GM21526 (cell line): ENCODE results near the gene PIGW.

ENCODE experiments used
- ATAC-seq: cut with Tn5 transposase; IDR thresholded peaks from one replicate; pipeline ENCODE4 v1.9.1; 2021; ENCODE audit warnings: moderate library complexity; ENCODE audit not compliant: unreplicated experiment, low FRiP score

The PIGW gene

DNA sequence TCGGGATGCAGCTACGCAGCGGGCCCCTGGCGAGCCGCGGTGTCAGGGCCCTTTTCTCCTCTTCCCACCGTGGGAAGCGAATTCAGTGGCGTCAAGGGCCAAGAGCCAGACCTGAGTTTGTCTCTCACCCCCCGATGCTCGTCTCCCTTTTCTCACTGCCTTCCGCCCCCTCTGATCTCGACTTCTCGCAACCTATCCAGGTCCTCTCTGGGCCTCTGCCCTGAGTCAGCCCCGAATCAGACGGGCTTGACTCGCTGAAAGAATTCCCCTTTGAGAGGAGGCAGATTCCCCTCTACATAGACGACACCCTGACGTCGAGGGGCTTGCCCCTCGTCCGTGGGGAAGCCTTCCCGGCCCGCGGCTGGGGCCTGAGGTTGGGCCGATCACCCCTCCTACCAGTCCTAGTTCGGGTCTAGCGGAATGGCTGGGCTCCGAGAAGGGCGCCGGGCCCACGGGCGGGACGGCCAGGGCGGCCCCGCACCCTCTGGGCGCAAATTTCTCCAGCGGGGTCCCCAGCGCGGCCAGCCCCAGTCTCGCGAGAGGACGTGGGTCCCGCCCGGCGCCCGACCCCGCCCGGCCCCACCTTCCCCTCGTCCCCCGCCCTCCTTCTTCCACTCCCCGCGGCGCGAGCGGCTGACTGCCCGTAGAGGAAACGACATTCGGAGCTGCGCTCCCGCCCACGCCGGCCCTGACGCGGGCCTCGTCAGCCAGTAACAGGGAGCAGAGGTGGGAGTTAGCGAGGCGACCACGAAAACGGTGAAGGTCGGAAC lies 9.7 kb downstream of the PIGW start, which contains the start of gene GGNBP2:
TSS of gene GGNBP2 (plus strand) at position 613 of the 770 bp plus-strand sequence. CDS start 806 bp downstream, outside the sequence.
- ATAC-seq = peak; percentile 47

GRCh38 chr17:36545077-36545464 lies 10.3 kb downstream of the PIGW start:
- no peak for ATAC-seq

DNA sequence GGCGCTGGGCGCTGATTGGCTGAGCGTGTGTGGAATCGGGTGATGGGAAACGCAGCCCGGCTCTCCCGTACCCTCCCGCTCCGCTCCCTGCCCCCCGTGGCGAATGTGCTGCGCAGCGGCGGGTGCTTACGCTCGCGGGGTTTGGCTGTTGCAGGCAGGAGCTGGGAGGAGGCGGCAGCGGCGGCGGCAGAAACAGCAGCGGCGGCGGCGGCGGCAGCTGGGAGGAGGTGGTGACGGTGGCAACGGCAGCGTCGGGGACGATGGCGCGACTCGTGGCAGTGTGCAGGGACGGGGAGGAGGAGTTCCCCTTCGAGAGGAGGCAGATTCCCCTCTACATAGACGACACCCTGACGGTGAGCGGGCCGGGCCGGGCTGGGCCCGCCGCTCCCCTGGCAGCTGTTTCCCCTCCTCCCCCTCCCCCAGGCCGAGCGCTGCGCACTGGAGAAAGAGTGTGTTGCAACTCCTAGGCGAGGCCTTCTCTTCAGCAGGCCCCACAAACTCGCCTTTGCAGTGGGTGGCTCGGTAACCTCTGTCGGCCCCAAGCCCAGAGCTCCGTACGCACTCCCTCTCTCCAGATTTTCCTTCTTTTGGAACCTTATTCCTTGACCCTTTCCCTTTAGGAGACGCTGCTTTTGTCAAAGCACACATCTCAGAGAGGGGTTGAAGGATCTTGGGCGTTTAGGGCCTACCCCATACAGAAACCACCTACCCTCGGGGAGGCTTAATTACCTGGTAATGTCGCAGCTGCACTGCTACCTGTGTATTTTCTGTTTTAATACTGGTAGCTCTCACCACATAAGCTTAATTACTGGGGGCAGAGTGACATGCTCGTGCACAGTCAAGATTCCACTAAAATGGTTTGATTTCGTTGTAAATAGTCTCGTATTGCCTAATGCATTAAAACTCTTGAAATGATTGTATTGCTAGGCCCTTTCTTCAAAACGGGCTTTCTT lies 11.0 kb downstream of the PIGW start:
- peak; percentile 55 for ATAC-seq

- no peak for ATAC-seq
These were observed 11.8 kb downstream of the PIGW start for GRCh38 chr17:36546418-36547093.

DNA sequence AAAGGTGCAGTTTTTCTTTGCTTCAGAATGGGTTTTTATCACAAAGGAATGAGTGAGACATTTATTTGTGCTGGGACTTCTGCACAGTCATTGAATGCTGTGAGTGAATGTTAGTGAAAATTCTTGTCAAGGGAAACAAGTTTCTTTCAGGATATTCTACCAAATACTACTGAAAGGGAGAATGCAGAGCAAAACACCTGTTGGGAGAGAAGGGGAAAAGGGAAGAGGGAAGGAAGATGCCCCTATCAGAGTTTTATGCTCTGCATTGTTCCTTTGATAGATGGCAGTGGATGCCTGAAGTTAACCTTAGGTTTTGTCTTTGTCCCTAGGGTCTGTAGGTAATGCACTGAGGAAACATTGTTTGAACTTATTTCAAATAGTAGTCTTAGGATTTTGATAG lies 13.0 kb downstream of the PIGW start:
- no peak for ATAC-seq

DNA sequence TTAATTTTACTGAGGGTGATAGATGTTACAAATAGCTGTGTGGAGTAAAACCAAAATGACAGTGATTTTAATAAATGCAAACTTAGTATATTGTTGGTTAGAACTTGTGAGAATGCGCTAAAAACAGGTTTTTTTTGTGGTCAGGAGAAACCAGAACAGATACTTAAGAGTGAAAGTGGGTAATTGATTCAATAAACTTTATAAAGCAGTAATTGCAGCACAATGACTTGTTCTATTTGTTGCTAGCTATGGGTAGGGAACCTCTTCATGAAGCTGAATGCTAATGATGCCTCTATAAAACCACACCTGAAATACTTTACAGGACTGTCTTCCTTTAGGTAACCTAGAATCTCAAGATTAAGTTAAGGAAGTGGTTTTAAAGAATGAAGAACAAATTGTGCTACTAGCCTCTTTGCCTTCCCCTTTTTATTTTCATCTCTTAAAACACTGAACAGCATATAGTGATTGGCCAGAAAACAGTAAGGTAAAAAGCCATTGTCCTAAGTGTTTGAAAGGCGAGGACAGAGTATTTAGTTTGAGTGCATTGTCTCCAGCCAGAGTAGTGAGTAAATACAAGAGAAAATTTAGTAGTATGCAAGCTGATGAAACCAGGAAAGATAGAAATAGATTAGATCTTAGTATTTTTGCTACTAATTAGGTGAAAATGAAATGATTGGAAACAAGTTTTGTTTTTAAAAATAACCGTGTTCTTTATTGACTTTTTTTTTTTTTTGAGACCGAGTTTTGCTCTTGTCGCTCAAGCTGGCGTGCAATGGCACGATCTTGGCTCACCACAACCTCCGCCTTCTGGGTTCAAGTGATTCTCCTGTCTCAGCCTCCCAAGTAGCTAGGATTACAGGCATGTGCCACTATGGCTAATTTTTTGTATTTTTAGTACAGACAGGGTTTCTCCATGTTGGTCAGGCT lies 16.0 kb downstream of the PIGW start:
- ATAC-seq = no peak

DNA sequence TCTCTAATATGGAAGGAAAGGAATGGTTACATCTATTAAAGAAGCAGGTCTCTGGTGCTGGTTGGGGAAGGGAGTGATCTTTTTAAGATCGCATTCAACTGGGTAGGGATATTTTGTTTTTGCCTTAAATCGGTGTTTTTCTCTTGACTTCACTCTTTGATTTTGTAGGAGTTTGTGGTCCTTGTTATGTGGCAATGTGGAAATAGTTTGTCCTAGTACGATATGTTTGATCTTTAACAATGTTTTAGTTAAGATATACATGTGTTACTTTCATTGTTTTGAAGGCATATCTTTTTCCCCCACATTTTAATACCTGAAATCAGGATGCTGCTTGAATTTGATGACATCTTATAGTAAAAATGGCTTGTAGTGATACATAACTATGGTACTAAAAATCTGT lies 18.7 kb downstream of the PIGW start:
- ATAC-seq = no peak

DNA sequence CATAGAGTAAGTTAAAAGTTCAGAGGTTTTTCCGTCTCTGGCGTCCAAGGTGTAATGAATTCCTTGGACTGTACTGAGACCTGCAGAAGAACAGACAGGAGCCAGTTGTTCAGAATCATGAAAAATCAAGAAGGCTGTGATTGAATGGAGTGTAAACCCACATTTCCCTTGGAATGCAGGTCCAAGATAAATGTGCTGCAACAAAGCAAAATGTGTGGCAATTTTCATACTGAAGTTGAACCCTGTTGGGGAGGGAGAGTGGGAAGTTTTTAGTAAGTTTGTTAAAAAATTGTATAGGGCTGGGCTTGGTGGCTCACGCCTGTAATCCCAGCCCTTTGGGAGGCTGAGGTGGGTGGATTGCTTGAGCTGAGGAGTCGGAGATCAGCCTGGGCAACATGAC lies 31.3 kb downstream of the PIGW start:
- no peak for ATAC-seq

- no peak for ATAC-seq
These were observed 40.2 kb downstream of the PIGW start for GRCh38 chr17:36575028-36575427.

DNA sequence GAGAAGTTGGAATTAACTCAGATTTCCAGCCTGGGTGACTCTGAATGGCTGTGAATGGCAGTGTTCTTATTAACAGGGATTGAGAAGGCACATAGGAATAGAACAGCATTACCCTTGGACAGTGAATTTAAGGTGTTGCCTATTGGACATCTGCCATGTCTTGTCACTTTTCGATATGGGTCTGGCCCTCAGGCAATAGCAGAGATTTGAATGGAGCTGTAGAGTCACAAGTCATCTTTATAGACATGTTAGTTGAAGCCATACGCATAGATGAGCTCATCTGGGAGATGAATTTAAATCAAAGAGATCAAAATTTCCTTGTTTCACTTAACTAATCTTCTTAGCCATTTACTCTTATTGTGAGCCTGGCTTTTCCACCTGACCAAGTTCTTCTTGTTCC lies 42.0 kb downstream of the PIGW start:
- ATAC-seq = no peak

GRCh38 chr17:36578671-36579070 lies 43.9 kb downstream of the PIGW start:
- ATAC-seq = no peak

DNA sequence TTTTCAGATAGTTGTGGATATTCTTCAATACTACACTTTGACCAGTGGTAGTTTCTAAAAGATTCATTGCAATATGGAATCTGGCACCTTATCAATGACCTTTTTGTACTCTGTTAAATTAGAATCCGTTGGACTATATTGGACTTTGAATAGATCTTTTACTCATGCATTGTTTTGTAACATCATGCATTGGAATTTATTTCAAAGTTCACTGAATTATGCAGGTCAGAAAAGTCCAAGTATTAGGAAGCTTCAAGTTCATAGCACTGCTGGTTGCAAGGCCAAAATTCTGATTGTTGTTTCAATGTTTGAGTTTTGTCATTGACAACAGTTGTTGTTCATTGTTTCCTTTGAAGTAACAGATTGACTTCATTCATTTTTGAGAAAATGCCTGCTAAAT lies 49.0 kb downstream of the PIGW start:
- ATAC-seq = no peak

DNA sequence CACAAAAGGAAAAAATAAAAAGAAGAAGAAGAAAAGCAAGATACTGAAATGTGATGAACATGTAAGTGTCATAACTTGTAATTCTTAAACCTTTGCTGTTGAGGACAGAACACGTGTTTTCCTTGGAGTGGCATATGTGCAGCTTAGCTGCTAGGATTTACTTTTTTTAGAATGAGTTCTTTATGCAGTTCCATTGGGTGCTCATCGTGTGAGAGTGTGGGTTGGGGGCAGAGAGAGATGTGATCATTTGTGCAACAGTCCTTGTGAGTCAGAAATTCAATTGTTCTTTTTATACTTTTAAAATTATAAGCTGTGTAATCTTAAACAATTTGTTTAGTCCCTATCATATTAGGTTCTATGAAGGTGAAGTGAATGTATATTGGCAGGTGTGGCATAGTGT lies 51.4 kb downstream of the PIGW start:
- no peak for ATAC-seq
